ENCODE measurements around the gene USH2A. TPM values are rescaled to one million over a fixed set of nuclear protein-coding genes. Genes with fewer than 3 reads are reported as not detected.
A peak's percentile ranks its signal among the peaks of the same experiment; 100 is the strongest.

USH2A gene
- total and polyA plus RNA-seq, 8 donors = 0.03 to 0.28 (median 0.06) TPM

- TF ChIP-seq CTCF (IDR thresholded peaks at IDR 0.05) = no peak
- Histone ChIP-seq H3K27ac (no peak overlapping the region), H3K36me3 (no peaks in the 10 kb centered on the region), H3K4me3 (no peak overlapping the region), H3K9me3 (no peaks in the 10 kb centered on the region), H3K27me3 (no peaks in the 10 kb centered on the region), H3K4me1 (no peaks in the 10 kb centered on the region)
- ATAC-seq (no peak), DNase-seq (no peak), FAIRE-seq (no peak)
- intact Hi-C loops (cut with DNase I) = no loop called here
- WGBS, 2 donors = 70 to 81% methylated on average over 1 of the region's 1 CpG
Observed at GRCh38 chr1:215807911-215808436, 615.3 kb downstream of the USH2A start.

GRCh38 chr1:215807218-215807617 is 616.0 kb downstream of the USH2A start:
- intact Hi-C loops (cut with DNase I) = no loop called here
- Histone ChIP-seq H3K27ac (no peak overlapping the region), H3K4me3 (no peak overlapping the region), H3K4me1 (no peaks in the 10 kb centered on the region), H3K27me3 (no peaks in the 10 kb centered on the region), H3K36me3 (no peaks in the 10 kb centered on the region), H3K9me3 (no peaks in the 10 kb centered on the region)
- 36 to 43% methylated on average over 4 of the region's 4 CpGs for WGBS, 2 donors
- FAIRE-seq (no peak), ATAC-seq (no peak), DNase-seq (no peak)
- TF ChIP-seq CTCF (IDR thresholded peaks at IDR 0.05) = no peak

GRCh38 chr1:215797859-215798258 is 625.4 kb downstream of the USH2A start:
- no peak for DNase-seq
- no peak overlapping the region for H3K27ac ChIP-seq
- H3K9me3 ChIP-seq = no peaks in the 10 kb centered on the region
- no peak overlapping the region for H3K4me3 ChIP-seq
- H3K4me1 ChIP-seq = no peaks in the 10 kb centered on the region
- ATAC-seq = no peak
- intact Hi-C loops (cut with DNase I) = no loop called here
- no peaks in the 10 kb centered on the region for H3K36me3 ChIP-seq
- H3K27me3 ChIP-seq = no peaks in the 10 kb centered on the region
- TF ChIP-seq CTCF (IDR thresholded peaks at IDR 0.05) = no peak
- no peak for FAIRE-seq

GRCh38 chr1:215794156-215794555 is 629.1 kb downstream of the USH2A start:
- DNase-seq = no peak
- no peak overlapping the region for H3K27ac ChIP-seq
- no peak for TF ChIP-seq CTCF (IDR thresholded peaks at IDR 0.05)
- no peak for FAIRE-seq
- peak in 2 of 4 donors; percentile 24 to 82 for ATAC-seq
- H3K4me1 ChIP-seq = no peaks in the 10 kb centered on the region
- no peaks in the 10 kb centered on the region for H3K9me3 ChIP-seq
- intact Hi-C loops (cut with DNase I) = no loop called here
- H3K27me3 ChIP-seq = peaks cover 0 to 1% (median 0%) of the 10 kb centered on the region in 4 donors
- WGBS, 2 donors = 54 to 70% methylated on average over 6 of the region's 6 CpGs
- H3K4me3 ChIP-seq = no peak overlapping the region
- H3K36me3 ChIP-seq = no peaks in the 10 kb centered on the region

- Histone ChIP-seq H3K9me3 (no peaks in the 10 kb centered on the region), H3K27me3 (peaks cover 0 to 3% (median 0%) of the 10 kb centered on the region in 4 donors), H3K36me3 (no peaks in the 10 kb centered on the region), H3K4me3 (no peak overlapping the region), H3K4me1 (no peaks in the 10 kb centered on the region), H3K27ac (no peak overlapping the region)
- no peak for DNase-seq
- intact Hi-C loops (cut with DNase I) = no loop called here
- no peak for FAIRE-seq
- no peak for TF ChIP-seq CTCF (IDR thresholded peaks at IDR 0.05)
- ATAC-seq = peak in 2 of 4 donors; percentile 12 to 63
Observed at GRCh38 chr1:215793180-215793579, 630.1 kb downstream of the USH2A start.

Data from pancreas (tissue), 10 donors.